Measurements from ENCODE around the gene ALK. TPM values are rescaled to one million over a fixed set of nuclear protein-coding genes. Genes with fewer than 3 reads are reported as not detected.

ALK gene
- total RNA-seq, 1 donor from 2014 or later: 1.1 TPM

DNA sequence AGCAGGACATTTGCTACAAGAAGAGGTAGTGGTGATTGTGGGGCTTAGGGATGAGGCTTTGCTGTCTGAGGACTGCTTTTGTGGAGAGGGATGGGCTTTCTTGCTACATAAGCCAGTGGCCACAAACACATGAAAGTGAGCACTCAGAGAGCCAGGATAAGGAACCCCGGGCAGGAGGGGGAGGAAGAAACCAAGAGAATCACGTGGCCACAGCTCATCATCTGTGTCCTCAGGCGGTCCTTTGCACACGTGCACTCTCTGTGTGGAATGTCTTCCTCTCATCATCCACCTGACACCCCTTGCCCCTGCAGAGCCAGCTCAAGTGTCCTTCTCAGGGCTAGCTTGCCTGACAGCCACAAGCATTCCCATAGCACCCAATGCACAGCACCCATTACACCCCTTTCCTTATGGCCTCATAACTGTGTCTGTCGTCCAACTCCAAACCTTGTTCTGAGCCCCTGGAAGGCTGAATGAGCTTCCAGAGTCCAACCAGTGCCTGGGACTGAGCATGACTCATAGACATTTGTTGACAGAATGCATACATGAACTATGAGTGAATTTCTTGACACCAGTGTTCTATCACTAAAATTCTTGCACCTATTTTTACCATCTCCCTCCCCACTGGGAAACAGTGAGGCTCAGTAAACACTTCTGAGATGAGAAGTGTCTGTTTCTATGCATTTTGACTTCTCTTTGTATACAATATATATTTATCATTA, 398.3 kb downstream of the ALK start:
- no peak for DNase-seq
- TF ChIP-seq CTCF (IDR thresholded peaks at IDR 0.05): no peak
- Histone ChIP-seq H3K27me3 (ENCODE audit: low read depth) (no peaks in the 10 kb centered on the region), H3K9me3 (no peaks in the 10 kb centered on the region), H3K36me3 (no peaks in the 10 kb centered on the region), H3K4me3 (no peak overlapping the region), H3K4me1 (peaks cover 6% of the 10 kb centered on the region), H3K27ac (no peak overlapping the region)
- intact Hi-C loops (cut with DNase I): no loop called here
- ATAC-seq: no peak

- H3K36me3 ChIP-seq: no peaks in the 10 kb centered on the region
- H3K27ac ChIP-seq: no peak overlapping the region
Observed at GRCh38 chr2:29520001-29520400, 401.4 kb downstream of the ALK start.

GRCh38 chr2:29519338-29519925, 402.0 kb downstream of the ALK start:
- H3K36me3 ChIP-seq: no peaks in the 10 kb centered on the region
- no peak for TF ChIP-seq CTCF (IDR thresholded peaks at IDR 0.05)
- H3K27me3 ChIP-seq (ENCODE audit: low read depth): no peaks in the 10 kb centered on the region
- peak; percentile 69 to 77 for ATAC-seq
- intact Hi-C loops (cut with DNase I): no loop called here
- no peak for DNase-seq
- no peak overlapping the region for H3K4me3 ChIP-seq
- no peaks in the 10 kb centered on the region for H3K9me3 ChIP-seq
- no peak overlapping the region for H3K27ac ChIP-seq
- peaks cover 6% of the 10 kb centered on the region for H3K4me1 ChIP-seq

More at GRCh38 chr2:29520001-29520400, 401.4 kb downstream of the ALK start:
- no peak for TF ChIP-seq CTCF (IDR thresholded peaks at IDR 0.05)
- H3K4me1 ChIP-seq: peaks cover 6% of the 10 kb centered on the region
- H3K4me3 ChIP-seq: no peak overlapping the region
- ATAC-seq (no peak), DNase-seq (no peak)
- intact Hi-C loops (cut with DNase I): no loop called here
- H3K27me3 ChIP-seq (ENCODE audit: low read depth): no peaks in the 10 kb centered on the region
- H3K9me3 ChIP-seq: no peaks in the 10 kb centered on the region

GRCh38 chr2:29518646-29519337, 402.6 kb downstream of the ALK start:
- no peak overlapping the region for H3K27ac ChIP-seq
- H3K27me3 ChIP-seq (ENCODE audit: low read depth): no peaks in the 10 kb centered on the region
- H3K9me3 ChIP-seq: no peaks in the 10 kb centered on the region
- intact Hi-C loops (cut with DNase I): no loop called here
- TF ChIP-seq CTCF (IDR thresholded peaks at IDR 0.05): no peak
- H3K36me3 ChIP-seq: no peaks in the 10 kb centered on the region
- ATAC-seq: peak in 1 of 2 donors; percentile 6
- no peak overlapping the region for H3K4me3 ChIP-seq
- peaks cover 6% of the 10 kb centered on the region for H3K4me1 ChIP-seq
- DNase-seq: no peak

DNA sequence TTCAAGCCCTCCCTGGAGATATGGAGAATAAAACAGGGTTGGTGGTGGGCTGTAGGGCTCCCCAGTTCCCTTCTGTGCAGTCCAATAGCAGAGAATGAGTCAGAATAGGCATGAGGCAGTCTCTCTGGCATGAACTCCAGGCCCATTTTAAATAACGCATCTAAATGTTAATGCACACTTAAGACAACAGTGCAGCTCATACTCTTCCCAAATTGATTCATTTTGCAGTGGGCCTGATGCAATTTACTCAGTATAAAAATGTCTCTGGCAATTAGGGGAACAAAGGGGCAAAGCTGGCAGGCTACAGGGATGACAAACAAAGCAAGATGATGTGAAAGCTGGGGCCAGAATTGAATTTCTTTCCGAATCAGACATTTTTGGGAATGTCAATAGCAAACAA, 403.4 kb downstream of the ALK start:
- Histone ChIP-seq H3K4me1 (peaks cover 6% of the 10 kb centered on the region), H3K27me3 (ENCODE audit: low read depth) (no peaks in the 10 kb centered on the region), H3K36me3 (no peaks in the 10 kb centered on the region), H3K9me3 (no peaks in the 10 kb centered on the region), H3K4me3 (no peak overlapping the region), H3K27ac (no peak overlapping the region)
- ATAC-seq (no peak), DNase-seq (no peak)
- intact Hi-C loops (cut with DNase I): no loop called here
- no peak for TF ChIP-seq CTCF (IDR thresholded peaks at IDR 0.05)
